NCI-H2227 treated with DMSO at 0.1 percent for 48 hours (cell line): ENCODE data around the gene NOX4.

Source experiments
- DNase-seq: peaks from one replicate; lab custom pipeline; 2025; lab: John Stamatoyannopoulos, UW

The NOX4 gene

GRCh38 chr11:89490981-89491690 is at the start of gene NOX4:
TSS of gene NOX4 (minus strand) at chr11:89491375. CDS start at chr11:89491246, 129 bp downstream.
- no peak for DNase-seq

- no peak for DNase-seq
These were observed 49.7 kb upstream of the NOX4 start for GRCh38 chr11:89540826-89541225.

GRCh38 chr11:89537936-89538335 is 46.8 kb upstream of the NOX4 start:
- no peak for DNase-seq

- no peak for DNase-seq
These were observed 45.8 kb upstream of the NOX4 start for GRCh38 chr11:89536926-89537325.

- DNase-seq, result no peak
These were observed 44.0 kb upstream of the NOX4 start for GRCh38 chr11:89535221-89535620.

GRCh38 chr11:89529626-89530380 is 38.6 kb upstream of the NOX4 start:
- DNase-seq, result no peak

GRCh38 chr11:89521792-89522191 is 30.6 kb upstream of the NOX4 start:
- DNase-seq, result no peak

GRCh38 chr11:89521294-89521693 is 30.1 kb upstream of the NOX4 start:
- DNase-seq, result no peak

- DNase-seq, result no peak
These were observed 25.3 kb upstream of the NOX4 start for GRCh38 chr11:89516496-89516895.

- no peak for DNase-seq
These were observed 17.4 kb upstream of the NOX4 start for GRCh38 chr11:89508544-89508943.

GRCh38 chr11:89504270-89504669 is 13.1 kb upstream of the NOX4 start:
- DNase-seq, result no peak

- DNase-seq, result no peak
These were observed 12.2 kb upstream of the NOX4 start for GRCh38 chr11:89503422-89503821.

GRCh38 chr11:89502301-89502700 is 11.1 kb upstream of the NOX4 start:
- DNase-seq, result no peak

GRCh38 chr11:89500336-89500735 is 9.2 kb upstream of the NOX4 start:
- no peak for DNase-seq

- DNase-seq, result no peak
These were observed 7.8 kb upstream of the NOX4 start for GRCh38 chr11:89498845-89499448.

GRCh38 chr11:89495951-89496350 is 4.8 kb upstream of the NOX4 start:
- DNase-seq, result no peak

- DNase-seq, result no peak
These were observed 2.3 kb upstream of the NOX4 start for GRCh38 chr11:89493431-89493830.

- DNase-seq, result no peak
These were observed 584 bp downstream of the NOX4 start for GRCh38 chr11:89490602-89490980.

GRCh38 chr11:89489930-89490329 is 1.2 kb downstream of the NOX4 start:
- no peak for DNase-seq

GRCh38 chr11:89487016-89487415 is 4.2 kb downstream of the NOX4 start:
- DNase-seq, result no peak

- no peak for DNase-seq
These were observed 6.3 kb downstream of the NOX4 start for GRCh38 chr11:89484896-89485295.

- DNase-seq, result no peak
These were observed 14.0 kb downstream of the NOX4 start for GRCh38 chr11:89477175-89477574.

- no peak for DNase-seq
These were observed 27.9 kb downstream of the NOX4 start for GRCh38 chr11:89463266-89463780.
